Parathyroid adenoma (tissue), 2 donors: ENCODE results near the gene RAB43.
A peak's percentile ranks its signal among the peaks of the same experiment; 100 is the strongest.

Experiments
- H2AFZ ChIP-seq: fragments of 300-600 bp; sonication (generic); one replicate; pipeline ENCODE4 v1.7.0; 2017; ENCODE audit warnings: antibody characterized with exemption, mild to moderate bottlenecking
- H3K27ac ChIP-seq: fragments of 300-600 bp; sonication (generic); one replicate; pipeline ENCODE4 v1.7.0; 2017
- H3K27me3 ChIP-seq: fragments of 300-600 bp; sonication (generic); one replicate; pipeline ENCODE4 v1.7.0; 2017; ENCODE audit warnings: low read length; ENCODE audit not compliant: control insufficient read depth, insufficient read depth
- H3K36me3 ChIP-seq: fragments of 300-600 bp; sonication (generic); one replicate; pipeline ENCODE4 v1.7.0; 2017; ENCODE audit warnings: low read length; ENCODE audit not compliant: control insufficient read depth, insufficient read depth
- H3K4me1 ChIP-seq: fragments of 300-600 bp; sonication (generic); one replicate; pipeline ENCODE4 v1.7.0; 2017; ENCODE audit warnings: control low read depth
- H3K4me2 ChIP-seq: fragments of 300-600 bp; sonication (generic); one replicate; pipeline ENCODE4 v1.7.0; 2017; ENCODE audit warnings: low read length
- H3K4me3 ChIP-seq: fragments of 300-600 bp; sonication (generic); one replicate; pipeline ENCODE4 v1.7.0; 2017; ENCODE audit warnings: low read depth, low read length
- H3K79me2 ChIP-seq: fragments of 300-600 bp; sonication (generic); one replicate; pipeline ENCODE4 v1.7.0; 2017; ENCODE audit warnings: control low read depth
- H3K9ac ChIP-seq: fragments of 300-600 bp; sonication (generic); one replicate; pipeline ENCODE4 v1.7.0; 2017; ENCODE audit warnings: mild to moderate bottlenecking
- H3K9me3 ChIP-seq: fragments of 300-600 bp; sonication (generic); one replicate; pipeline ENCODE4 v1.7.0; 2017; ENCODE audit warnings: low read length; ENCODE audit not compliant: control insufficient read depth
- CTCF ChIP-seq: fragments of 300-600 bp; sonication (generic); IDR thresholded peaks from one replicate; pipeline ENCODE4 v1.7.0; 2017; ENCODE audit warnings: antibody characterized with exemption, mild to moderate bottlenecking
- donor health status: primary hyperparathyroidism.

Gene RAB43

DNA sequence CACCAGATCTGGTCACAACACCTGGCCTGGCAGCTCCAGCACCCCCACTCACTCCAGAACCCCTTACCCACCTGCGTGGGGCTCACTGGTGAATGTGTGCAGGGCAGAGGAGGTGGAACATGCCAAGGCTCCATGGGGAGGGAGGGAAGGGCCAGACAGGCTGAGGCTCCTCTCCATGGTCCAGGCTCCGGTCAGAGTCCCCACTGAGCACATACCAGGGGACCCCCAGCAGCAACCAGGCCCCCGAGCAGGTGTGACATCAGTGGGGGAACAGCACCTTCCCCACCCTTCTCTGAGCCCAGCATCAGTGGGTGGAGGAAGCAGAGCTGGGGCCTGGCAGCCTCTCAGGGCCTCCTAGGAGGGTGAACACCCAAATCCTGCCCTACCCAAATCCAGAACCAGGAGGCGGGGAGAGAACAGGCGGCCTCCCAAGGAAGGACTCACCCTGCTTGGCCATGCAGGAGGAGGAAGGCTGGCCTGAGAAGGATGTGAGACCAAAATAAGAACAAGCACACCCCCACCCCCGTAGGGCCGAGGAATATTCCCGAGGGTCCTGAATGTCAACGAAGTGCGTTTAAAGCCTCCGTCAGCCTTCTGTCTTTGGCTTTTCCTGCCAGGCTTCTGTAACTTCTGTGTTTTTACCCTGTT, 62.2 kb downstream of the RAB43 start:
- no peak overlapping the region for H3K27ac ChIP-seq
- H3K27me3 ChIP-seq = no peaks in the 10 kb centered on the region
- no peaks in the 10 kb centered on the region for H3K79me2 ChIP-seq
- H3K4me2 ChIP-seq = no peak overlapping the region
- H3K9ac ChIP-seq = no peak overlapping the region
- no peaks in the 10 kb centered on the region for H3K9me3 ChIP-seq
- no peak overlapping the region for H2AFZ ChIP-seq
- peaks cover 9% of the 10 kb centered on the region for H3K4me1 ChIP-seq
- no peak overlapping the region for H3K4me3 ChIP-seq
- no peak for TF ChIP-seq CTCF
- no peaks in the 10 kb centered on the region for H3K36me3 ChIP-seq

- Histone ChIP-seq H3K27me3 (no peaks in the 10 kb centered on the region), H3K27ac (no peak overlapping the region)
- no peak for TF ChIP-seq CTCF
Observed at GRCh38 chr3:129058441-129059200, 63.0 kb downstream of the RAB43 start.

GRCh38 chr3:129057249-129057648, 64.4 kb downstream of the RAB43 start:
- H3K79me2 ChIP-seq = no peaks in the 10 kb centered on the region
- H3K4me2 ChIP-seq = no peak overlapping the region
- TF ChIP-seq CTCF = no peak
- peaks cover 11% of the 10 kb centered on the region for H3K4me1 ChIP-seq
- H2AFZ ChIP-seq = no peak overlapping the region
- H3K36me3 ChIP-seq = no peaks in the 10 kb centered on the region
- no peaks in the 10 kb centered on the region for H3K27me3 ChIP-seq
- no peaks in the 10 kb centered on the region for H3K9me3 ChIP-seq
- H3K9ac ChIP-seq = no peak overlapping the region
- no peak overlapping the region for H3K27ac ChIP-seq
- no peak overlapping the region for H3K4me3 ChIP-seq

More at GRCh38 chr3:129058441-129059200, 63.0 kb downstream of the RAB43 start:
- Histone ChIP-seq H3K4me2 (no peak overlapping the region), H3K36me3 (no peaks in the 10 kb centered on the region), H2AFZ (peak overlapping the region; percentile 47), H3K4me3 (no peak overlapping the region), H3K4me1 (peaks cover 10% of the 10 kb centered on the region), H3K79me2 (no peaks in the 10 kb centered on the region), H3K9me3 (no peaks in the 10 kb centered on the region), H3K9ac (no peak overlapping the region)

DNA sequence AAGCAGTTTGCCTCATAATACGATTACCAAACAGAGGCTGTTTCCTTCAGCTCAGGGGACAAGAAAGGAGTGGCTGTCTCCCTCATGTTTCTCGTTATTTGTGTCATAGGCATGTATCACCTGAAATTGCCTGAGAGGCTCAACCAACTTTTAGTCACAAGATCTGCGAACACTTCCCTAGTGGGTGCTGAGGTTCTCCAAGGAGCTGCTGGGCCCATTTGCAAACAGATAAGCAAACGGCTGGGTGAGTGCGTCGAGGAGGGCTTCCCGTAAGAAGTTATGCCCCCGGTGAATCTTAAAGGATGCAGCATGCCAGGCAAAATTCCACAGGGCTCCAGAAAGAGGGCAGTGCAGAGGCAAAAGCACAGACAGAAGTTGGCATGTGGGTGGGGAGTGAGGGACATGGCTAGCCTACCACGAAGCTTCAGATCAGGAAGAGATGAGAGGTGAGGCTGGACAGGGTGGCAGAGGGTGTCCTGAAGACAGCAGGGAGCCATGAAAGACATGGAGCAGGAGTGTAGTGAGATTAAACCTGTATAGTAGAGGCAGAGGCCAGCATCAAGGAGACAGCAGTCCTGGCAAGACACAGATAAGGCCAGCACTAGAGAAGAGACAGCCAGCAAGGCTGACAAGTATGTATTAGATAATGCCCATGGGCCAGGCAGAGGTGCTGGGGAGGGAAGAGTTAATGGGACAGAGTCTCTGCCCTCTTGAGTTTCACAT, 65.0 kb downstream of the RAB43 start:
- Histone ChIP-seq H3K4me3 (no peak overlapping the region), H3K4me1 (peaks cover 11% of the 10 kb centered on the region), H3K27me3 (no peaks in the 10 kb centered on the region), H3K79me2 (no peaks in the 10 kb centered on the region), H3K27ac (no peak overlapping the region), H3K9me3 (no peaks in the 10 kb centered on the region), H3K36me3 (no peaks in the 10 kb centered on the region), H3K4me2 (no peak overlapping the region), H2AFZ (no peak overlapping the region), H3K9ac (no peak overlapping the region)
- no peak for TF ChIP-seq CTCF
